Upper lobe of left lung (tissue), 6 donors: ENCODE results near the gene CD79B. TPM values are rescaled to one million over a fixed set of nuclear protein-coding genes. Genes with fewer than 3 reads are reported as not detected.
"Not testable (repeated sequence)": the region's sequence is repeated elsewhere in the genome, so short reads cannot be mapped to it uniquely, and the experiment has no call there.

Experiments used
- ATAC-seq, 2 donors: fragments of 200-7000 bp; cut with Tn5 transposase; one replicate each; pipeline ENCODE4 v1.9.1; 2022; ENCODE audit warnings: mild to moderate bottlenecking in 2 of 2, moderate library complexity in 2 of 2; ENCODE audit not compliant: low FRiP score in 2 of 2
- DNase-seq, 2 donors: peaks; one replicate each; pipeline ENCODE4 v3.0.0-alpha.2; 2019 to 2020
- H3K27ac ChIP-seq, 4 donors: fragments of 200-600 bp; sonication (generic); one replicate each; pipeline ENCODE4 v1.5.1; 2016 to 2019
- H3K27me3 ChIP-seq, 4 donors: fragments of 200-600 bp; sonication (generic); one replicate each; pipeline ENCODE4 v1.5.1; 2017 to 2019
- H3K36me3 ChIP-seq, 4 donors: fragments of 200-600 bp; sonication (generic); one replicate each; pipeline ENCODE4 v1.5.1; 2016 to 2019
- H3K4me1 ChIP-seq, 4 donors: fragments of 200-600 bp; sonication (generic); one replicate each; pipeline ENCODE4 v1.5.1; 2018 to 2019
- H3K4me3 ChIP-seq, 4 donors: fragments of 200-600 bp; sonication (generic); one replicate each; pipeline ENCODE4 v1.5.1; 2017 to 2019; ENCODE audit warnings: mild to moderate bottlenecking in 2 of 4, moderate library complexity in 1 of 4
- H3K9me3 ChIP-seq, 4 donors: fragments of 200-600 bp; sonication (generic); one replicate each; pipeline ENCODE4 v1.5.1; 2018 to 2019
- EP300 ChIP-seq, 4 donors: sonication (generic); formaldehyde crosslinking; IDR thresholded peaks; one replicate each; pipeline ENCODE4 v1.5.1; 2017; ENCODE audit warnings: antibody characterized with exemption in 4 of 4, control low read depth in 2 of 4
- POLR2A ChIP-seq, 4 donors: fragments of 450-650 bp; IDR thresholded peaks; one replicate each; pipeline ENCODE4 v1.5.1; 2016 to 2017; ENCODE audit warnings: antibody characterized with exemption in 4 of 4, mild to moderate bottlenecking in 2 of 4
- POLR2AphosphoS5 ChIP-seq, 2 donors: sonication (generic); formaldehyde crosslinking; IDR thresholded peaks; one replicate each; pipeline ENCODE4 v1.5.1; 2017; ENCODE audit warnings: antibody characterized with exemption in 2 of 2
- WGBS, 2 donors: methylation state at CpG; one replicate each; pipeline ENCODE4 v1.1.5; 2017 to 2018; 5-methylcytosine and 5-hydroxymethylcytosine counted together
- total RNA-seq, 6 donors: library from RNA; depleted of rRNA in 4 of 6; stranded (reverse); fragments of >200 nt in 4 of 6; gene quantifications; one replicate each; pipeline versions ENCODE4 v1.1.0 to v1.2.1, GENCODE V29; 2016 to 2021
- TF ChIP-seq, protein P1 (sequence below), 6 experiments: fragments of 450-650 bp in 4 of 6; fragments of 200-600 bp in 2 of 6; sonication (generic) in 2 of 6; IDR thresholded peaks; one replicate each; pipeline ENCODE4 v1.5.1; 2016 to 2019; ENCODE audit warnings: antibody characterized with exemption in 6 of 6
- donor health status: DM: no; HTN: no; CAD: no; lungs with moderate emphysema.
- donor health status: DM: no; HTN: yes; CAD: no; lungs with severe emphysema.

Gene CD79B
- total RNA-seq, 6 donors from 2014 or later: 0.91 to 6.3 (median 2.6) TPM; not detected in 1

DNA sequence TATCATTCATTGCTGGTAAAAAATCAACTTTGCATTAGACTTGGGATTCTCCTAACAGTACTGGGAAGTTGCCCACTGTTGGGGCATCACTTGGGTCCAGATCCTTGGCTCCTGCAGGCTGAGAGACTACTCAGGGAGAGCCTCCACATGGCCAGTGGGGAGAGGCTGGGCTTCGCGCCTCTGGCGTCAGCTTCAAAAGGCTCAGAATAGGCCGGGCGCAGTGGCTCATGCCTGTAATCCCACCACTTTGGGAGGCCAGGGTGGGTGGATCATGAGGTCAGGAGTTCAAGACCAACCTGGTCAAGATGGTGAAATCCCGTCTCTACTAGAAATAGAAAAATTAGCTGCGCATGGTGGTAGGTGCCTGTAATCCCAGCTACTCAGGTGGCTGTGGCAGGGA, 17.7 kb downstream of the CD79B start:
- Histone ChIP-seq H3K36me3 (no peaks in the 10 kb centered on the region), H3K9me3 (no peaks in the 10 kb centered on the region), H3K27me3 (no peaks in the 10 kb centered on the region), H3K4me3 (no peak overlapping the region), H3K4me1 (no peaks in the 10 kb centered on the region), H3K27ac (no peak overlapping the region)
- ATAC-seq: no peak
- DNase-seq: no peak
- 95 to 96% methylated on average over 4 to 7 of the region's 7 CpGs for WGBS, 2 donors
- TF ChIP-seq, protein P1, sequence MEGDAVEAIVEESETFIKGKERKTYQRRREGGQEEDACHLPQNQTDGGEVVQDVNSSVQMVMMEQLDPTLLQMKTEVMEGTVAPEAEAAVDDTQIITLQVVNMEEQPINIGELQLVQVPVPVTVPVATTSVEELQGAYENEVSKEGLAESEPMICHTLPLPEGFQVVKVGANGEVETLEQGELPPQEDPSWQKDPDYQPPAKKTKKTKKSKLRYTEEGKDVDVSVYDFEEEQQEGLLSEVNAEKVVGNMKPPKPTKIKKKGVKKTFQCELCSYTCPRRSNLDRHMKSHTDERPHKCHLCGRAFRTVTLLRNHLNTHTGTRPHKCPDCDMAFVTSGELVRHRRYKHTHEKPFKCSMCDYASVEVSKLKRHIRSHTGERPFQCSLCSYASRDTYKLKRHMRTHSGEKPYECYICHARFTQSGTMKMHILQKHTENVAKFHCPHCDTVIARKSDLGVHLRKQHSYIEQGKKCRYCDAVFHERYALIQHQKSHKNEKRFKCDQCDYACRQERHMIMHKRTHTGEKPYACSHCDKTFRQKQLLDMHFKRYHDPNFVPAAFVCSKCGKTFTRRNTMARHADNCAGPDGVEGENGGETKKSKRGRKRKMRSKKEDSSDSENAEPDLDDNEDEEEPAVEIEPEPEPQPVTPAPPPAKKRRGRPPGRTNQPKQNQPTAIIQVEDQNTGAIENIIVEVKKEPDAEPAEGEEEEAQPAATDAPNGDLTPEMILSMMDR (IDR thresholded peaks at IDR 0.05): no peak
- TF ChIP-seq EP300 (IDR thresholded peaks at IDR 0.05): no peak
- no peak for TF ChIP-seq POLR2A (IDR thresholded peaks at IDR 0.05)
- TF ChIP-seq POLR2AphosphoS5 (IDR thresholded peaks at IDR 0.05): no peak

DNA sequence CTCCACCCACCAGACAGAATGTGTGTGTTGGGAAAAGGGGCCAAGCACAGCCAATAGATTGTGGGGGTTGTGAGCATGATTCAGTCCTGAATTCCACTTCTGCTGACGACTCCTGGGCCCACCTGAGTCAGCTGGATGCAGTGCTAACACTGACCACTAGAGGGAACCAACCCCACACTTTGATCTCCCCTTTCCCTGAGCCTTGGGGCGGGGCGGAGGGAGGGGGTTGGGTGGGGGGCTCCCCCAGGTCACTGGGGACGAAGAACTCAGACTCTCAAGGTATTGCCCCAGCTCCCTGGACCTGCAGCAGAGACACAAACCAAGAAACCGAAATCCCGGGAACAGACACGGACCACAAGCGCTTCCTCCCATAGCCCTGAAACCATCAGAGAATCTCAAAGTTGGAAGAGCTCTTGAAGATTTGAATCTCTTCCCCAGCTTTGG, 20.5 kb downstream of the CD79B start:
- 37 to 94% methylated on average over 3 to 8 of the region's 8 CpGs for WGBS, 2 donors
- DNase-seq: no peak

DNA sequence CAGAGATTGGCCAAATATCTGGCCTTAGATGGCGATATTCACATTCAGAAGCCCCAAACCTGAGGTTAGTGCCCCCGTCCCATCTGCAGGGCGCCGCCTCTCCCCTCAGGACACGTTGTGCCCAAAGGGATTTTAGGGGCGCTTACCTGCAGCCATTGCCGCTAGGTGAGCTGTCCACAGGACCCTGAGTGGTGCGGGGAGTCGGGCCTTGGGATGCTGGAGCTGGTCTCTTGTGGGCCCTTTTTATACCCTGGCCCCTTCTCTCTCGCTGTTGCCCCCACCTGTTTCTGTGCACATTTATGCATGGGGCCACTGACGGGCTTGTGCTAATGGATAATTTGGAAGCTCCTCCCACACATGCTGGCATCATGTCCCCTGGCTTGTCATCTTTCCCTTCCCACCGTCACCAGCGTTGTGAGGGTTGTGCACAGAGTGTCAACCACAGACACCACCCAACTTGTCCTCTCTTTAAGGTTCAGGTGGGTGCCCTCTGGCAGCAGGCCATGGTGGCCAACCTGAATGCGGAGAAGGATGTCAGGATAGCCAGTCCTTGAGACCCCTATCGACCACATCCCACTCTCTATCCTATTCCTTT, 21.0 kb downstream of the CD79B start, which contains the start of gene CSHL1:
Gene CSHL1, minus strand, starts transcription at position 218 of the 595 bp plus-strand sequence. Its CDS starts 62 bp downstream, at position 156.
- Histone ChIP-seq H3K27me3 (no peaks in the 10 kb centered on the region), H3K4me1 (no peaks in the 10 kb centered on the region), H3K36me3 (no peaks in the 10 kb centered on the region), H3K9me3 (no peaks in the 10 kb centered on the region), H3K27ac (no peak within 1 kb of the TSS), H3K4me3 (no peak within 1 kb of the TSS)
- ATAC-seq (no peak), DNase-seq (no peak)
- 74 to 78% methylated on average over 15 of the region's 15 CpGs for WGBS, 2 donors
- TF ChIP-seq, protein P1 (IDR thresholded peaks at IDR 0.05): no peak
- no peak for TF ChIP-seq POLR2AphosphoS5 (IDR thresholded peaks at IDR 0.05)
- TF ChIP-seq EP300 (IDR thresholded peaks at IDR 0.05): no peak
- no peak for TF ChIP-seq POLR2A (IDR thresholded peaks at IDR 0.05)

More for the DNA sequence above, 20.5 kb downstream of the CD79B start:
- H3K4me1 ChIP-seq: no peaks in the 10 kb centered on the region
- no peaks in the 10 kb centered on the region for H3K27me3 ChIP-seq
- peak; percentile 64 to 74 for ATAC-seq
- H3K36me3 ChIP-seq: no peaks in the 10 kb centered on the region
- H3K27ac ChIP-seq: no peak overlapping the region
- no peaks in the 10 kb centered on the region for H3K9me3 ChIP-seq
- TF ChIP-seq POLR2A (IDR thresholded peaks at IDR 0.05) (no peak), EP300 (IDR thresholded peaks at IDR 0.05) (no peak), POLR2AphosphoS5 (IDR thresholded peaks at IDR 0.05) (no peak)
- TF ChIP-seq, protein P1 (IDR thresholded peaks at IDR 0.05): peak; percentile 53 to 95 (median 68)
- H3K4me3 ChIP-seq: no peak overlapping the region

DNA sequence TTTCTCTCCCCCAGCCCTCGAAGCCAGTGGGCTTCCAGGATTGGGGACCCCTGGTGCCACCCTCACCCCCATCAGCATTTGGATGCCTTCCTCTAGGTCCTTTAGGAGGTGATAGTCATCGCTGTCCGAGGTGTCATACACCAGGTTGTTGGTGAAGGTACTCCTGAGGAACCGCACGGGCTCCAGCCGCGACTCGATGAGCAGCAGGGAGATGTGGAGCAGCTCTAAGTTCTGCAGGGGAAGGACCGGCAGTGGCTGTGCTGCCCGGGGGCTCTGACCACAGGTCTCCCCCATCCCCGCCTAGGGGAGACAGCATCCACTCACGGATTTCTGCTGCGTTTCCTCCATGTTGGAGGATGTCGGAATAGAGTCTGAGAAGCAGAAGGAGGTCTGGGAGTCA, 22.0 kb downstream of the CD79B start:
- no peak for DNase-seq
- Histone ChIP-seq H3K27me3 (no peaks in the 10 kb centered on the region), H3K4me3 (no peak overlapping the region), H3K36me3 (no peaks in the 10 kb centered on the region), H3K4me1 (no peaks in the 10 kb centered on the region), H3K9me3 (no peaks in the 10 kb centered on the region), H3K27ac (no peak overlapping the region)
- ATAC-seq: no peak
- TF ChIP-seq POLR2A (IDR thresholded peaks at IDR 0.05) (no peak), EP300 (IDR thresholded peaks at IDR 0.05) (no peak)
- WGBS, 2 donors: 84 to 86% methylated on average over 11 to 14 of the region's 14 CpGs

GRCh38 chr17:63909586-63909985, 22.5 kb downstream of the CD79B start:
- not testable (repeated sequence) for H3K36me3 ChIP-seq, H3K9me3 ChIP-seq, H3K27me3 ChIP-seq, DNase-seq, H3K4me1 ChIP-seq, H3K27ac ChIP-seq, H3K4me3 ChIP-seq, ATAC-seq
- WGBS, 2 donors: 93 to 100% methylated on average over 4 to 10 of the region's 10 CpGs

DNA sequence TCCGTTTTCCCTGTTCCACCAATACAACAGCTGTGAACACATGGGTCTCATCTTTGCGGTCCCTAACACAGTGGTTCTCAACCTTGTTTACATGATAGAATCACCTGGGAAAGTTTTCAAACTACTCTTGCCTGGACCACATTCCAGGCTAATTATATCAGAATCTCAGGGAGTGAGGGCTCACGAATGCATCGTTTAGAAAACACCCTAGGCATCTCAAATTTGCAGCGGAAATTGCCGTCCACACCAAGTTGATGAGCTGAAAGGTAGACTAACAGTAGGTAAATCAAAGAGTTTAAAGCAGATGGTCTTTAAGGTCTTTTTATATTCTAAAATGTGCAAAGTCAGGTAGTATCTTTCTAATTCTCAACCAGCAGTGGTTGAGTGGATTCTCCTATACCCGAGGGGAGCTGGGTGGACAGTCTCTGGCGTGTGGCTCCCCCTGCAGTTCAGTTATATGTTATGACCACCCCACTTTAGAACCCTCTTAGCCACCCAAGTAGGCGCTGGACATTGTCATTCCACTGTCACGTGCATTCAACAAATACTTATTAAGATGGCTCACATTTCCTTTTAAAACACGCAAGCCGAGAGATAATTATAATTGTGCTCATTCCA, 24.9 kb downstream of the CD79B start:
- not testable (repeated sequence) for H3K27ac ChIP-seq, H3K9me3 ChIP-seq, H3K4me3 ChIP-seq, ATAC-seq, H3K27me3 ChIP-seq, H3K4me1 ChIP-seq, H3K36me3 ChIP-seq, DNase-seq
- 54 to 61% methylated on average over 12 of the region's 12 CpGs for WGBS, 2 donors

DNA sequence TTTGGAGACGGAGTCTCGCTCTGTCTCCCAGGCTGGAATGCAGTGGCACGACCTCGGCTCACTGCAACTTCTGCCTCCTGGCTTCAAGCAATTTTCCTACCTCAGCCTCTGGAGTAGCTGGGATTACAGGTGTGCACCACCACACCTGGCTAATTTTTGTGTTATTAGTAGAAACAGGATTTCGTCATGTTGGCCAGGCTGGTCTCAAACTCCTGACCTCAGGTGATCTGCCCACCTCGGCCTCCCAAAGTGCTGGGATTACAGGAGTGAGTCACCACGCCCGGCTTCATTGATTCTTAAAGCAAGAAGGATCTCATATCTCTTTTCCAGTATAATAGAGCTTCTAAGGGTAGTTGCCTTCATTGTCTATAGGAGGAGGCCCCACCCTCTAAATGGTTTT, 27.3 kb downstream of the CD79B start:
- H3K9me3 ChIP-seq, DNase-seq, H3K4me3 ChIP-seq, ATAC-seq, H3K27me3 ChIP-seq, H3K4me1 ChIP-seq, H3K27ac ChIP-seq, H3K36me3 ChIP-seq: not testable (repeated sequence)
- WGBS, 2 donors: 94% methylated on average over 8 of the region's 8 CpGs
